ENCODE measurements around the gene SCAMP5.

DNA sequence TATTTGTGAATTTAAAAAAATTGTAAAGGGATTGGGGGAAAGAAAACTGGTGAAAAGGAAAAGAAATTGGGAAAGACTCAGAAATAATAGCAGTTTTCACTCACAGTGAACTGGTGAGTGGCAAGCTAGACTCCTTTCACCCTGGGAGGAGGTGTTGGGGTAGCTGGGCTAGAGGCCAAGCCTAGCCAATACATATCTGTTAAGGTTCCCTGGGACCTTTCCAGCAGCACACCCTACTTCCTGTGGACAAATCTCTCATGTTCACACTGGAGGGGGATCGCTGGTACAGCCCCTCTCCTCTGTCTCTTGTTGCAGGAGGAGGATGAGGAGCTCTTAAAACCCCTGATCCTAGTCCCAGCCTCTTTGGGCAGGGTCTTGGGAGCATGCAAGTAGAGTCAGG lies 35.1 kb upstream of the SCAMP5 start:
- TF ChIP-seq FOXM1 (IDR thresholded peaks at IDR 0.05; ENCODE audit: borderline replicate concordance): no peak
- no peak for TF ChIP-seq SUZ12 (IDR thresholded peaks at IDR 0.05)
- no peak for TF ChIP-seq SP1 (IDR thresholded peaks at IDR 0.05)
- no peak for TF ChIP-seq TARDBP (IDR thresholded peaks at IDR 0.05)
- TF ChIP-seq, protein P1, sequence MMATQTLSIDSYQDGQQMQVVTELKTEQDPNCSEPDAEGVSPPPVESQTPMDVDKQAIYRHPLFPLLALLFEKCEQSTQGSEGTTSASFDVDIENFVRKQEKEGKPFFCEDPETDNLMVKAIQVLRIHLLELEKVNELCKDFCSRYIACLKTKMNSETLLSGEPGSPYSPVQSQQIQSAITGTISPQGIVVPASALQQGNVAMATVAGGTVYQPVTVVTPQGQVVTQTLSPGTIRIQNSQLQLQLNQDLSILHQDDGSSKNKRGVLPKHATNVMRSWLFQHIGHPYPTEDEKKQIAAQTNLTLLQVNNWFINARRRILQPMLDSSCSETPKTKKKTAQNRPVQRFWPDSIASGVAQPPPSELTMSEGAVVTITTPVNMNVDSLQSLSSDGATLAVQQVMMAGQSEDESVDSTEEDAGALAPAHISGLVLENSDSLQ (IDR thresholded peaks at IDR 0.05): no peak
- no peak for TF ChIP-seq LEF1 (IDR thresholded peaks at IDR 0.05; ENCODE audit: borderline replicate concordance)
- TF ChIP-seq BHLHE40 (IDR thresholded peaks at IDR 0.05; ENCODE audit: borderline replicate concordance): no peak
- no peak for TF ChIP-seq NFRKB (IDR thresholded peaks at IDR 0.05)
- no peak for TF ChIP-seq HDGF (IDR thresholded peaks at IDR 0.05; ENCODE audit: borderline replicate concordance)
- TF ChIP-seq L3MBTL2 (conservative IDR thresholded peaks at IDR 0.05): no peak
- TF ChIP-seq CTBP1 (IDR thresholded peaks at IDR 0.05; ENCODE audit: borderline replicate concordance): no peak
- no peak for TF ChIP-seq ARNT (IDR thresholded peaks at IDR 0.05)
- no peak for TF ChIP-seq FOXA1 (IDR thresholded peaks at IDR 0.05)
- TF ChIP-seq FOXK2 (IDR thresholded peaks at IDR 0.05): no peak
